Caco-2 (cell line): ENCODE measurements around the gene TIAM1. TPM values are rescaled to one million over a fixed set of nuclear protein-coding genes. Genes with fewer than 3 reads are reported as not detected.

Experiments used
- BruUV-seq: library from RNA; stranded (reverse); fragments of 400-500 nt; replicated peaks from 2 replicates; lab custom pipeline; 2021; lab: Mats Ljungman, UMichigan
- CTCF ChIA-PET: fragments of 300-600 bp; sonication (Branson Sonifier 250); formaldehyde crosslinking; loops from one replicate; lab custom pipeline; 2022; ENCODE audit warnings: antibody characterized with exemption; lab: Charles Lee
- POLR2A ChIA-PET: fragments of 300-600 bp; sonication (Branson Sonifier 250); formaldehyde crosslinking; loops from one replicate; lab custom pipeline; 2022; ENCODE audit warnings: antibody characterized with exemption; lab: Charles Lee
- DNase-seq, 2 experiments: peaks; one replicate each; pipeline versions ENCODE4 v3.0.0 to v3.0.0-alpha.2; 2020 to 2022
- H3K27me3 ChIP-seq: replicated peaks from 2 replicates; pipeline ENCODE4 v1.6.0; 2011; ENCODE audit warnings: low read length; ENCODE audit not compliant: control insufficient read depth, insufficient read depth
- H3K36me3 ChIP-seq: 2 replicates; pipeline ENCODE4 v1.5.1; 2011; ENCODE audit warnings: low read length; ENCODE audit not compliant: control insufficient read depth, insufficient read depth
- H3K4me1 ChIP-seq: fragments of 250-450 bp; sonication (Bioruptor Pico); 2 replicates; pipeline ENCODE4 v1.5.1; 2020; ENCODE audit warnings: mild to moderate bottlenecking
- H3K4me3 ChIP-seq: 2 replicates; pipeline ENCODE4 v1.5.1; 2011; ENCODE audit warnings: low read depth, mild to moderate bottlenecking, control low read depth, low read length
- H3K9me3 ChIP-seq: fragments of 250-450 bp; sonication (Bioruptor Pico); 2 replicates; pipeline ENCODE4 v1.5.1; 2020; ENCODE audit warnings: mild to moderate bottlenecking, moderate library complexity
- H3K27ac Mint-ChIP-seq: one replicate; pipeline ENCODE4 v1.8.0; 2022; ENCODE audit warnings: mixed read lengths; ENCODE audit not compliant: unreplicated experiment
- H3K27me3 Mint-ChIP-seq: one replicate; pipeline ENCODE4 v1.8.0; 2022; ENCODE audit warnings: mixed read lengths; ENCODE audit not compliant: insufficient read depth, unreplicated experiment
- H3K36me3 Mint-ChIP-seq: one replicate; pipeline ENCODE4 v1.8.0; 2022; ENCODE audit warnings: mild to moderate bottlenecking, mixed read lengths; ENCODE audit not compliant: insufficient read depth, unreplicated experiment
- H3K4me1 Mint-ChIP-seq: one replicate; pipeline ENCODE4 v1.8.0; 2022; ENCODE audit warnings: low read depth, mixed read lengths; ENCODE audit not compliant: unreplicated experiment
- H3K4me3 Mint-ChIP-seq: one replicate; pipeline ENCODE4 v1.8.0; 2022; ENCODE audit warnings: mild to moderate bottlenecking, moderate library complexity, mixed read lengths; ENCODE audit not compliant: unreplicated experiment
- H3K9me3 Mint-ChIP-seq: one replicate; pipeline ENCODE4 v1.8.0; 2022; ENCODE audit warnings: mixed read lengths; ENCODE audit not compliant: unreplicated experiment
- CTCF ChIP-seq, 2 experiments: fragments of 200-600 bp in 1 of 2; IDR thresholded peaks; 1 replicate in 1 of 2; 2 replicates in 1 of 2; pipeline versions ENCODE4 v1.5.1 to v1.8.0; 2011 to 2022; ENCODE audit warnings: antibody characterized with exemption in 1 of 2, control low read depth in 1 of 2, inconsistent platforms in 1 of 2, low read depth in 1 of 2, low read length in 1 of 2, mild to moderate bottlenecking in 1 of 2, moderate library complexity in 1 of 2; ENCODE audit not compliant: insufficient read depth in 1 of 2, severe bottlenecking in 1 of 2, unreplicated experiment in 1 of 2
- intact Hi-C: fragments of 100-400 bp; cut with micrococcal nuclease; formaldehyde crosslinking; loops from one replicate; pipeline ENCODE4 v1.10.0; 2022; ENCODE audit not compliant: unreplicated experiment
- total RNA-seq: library from RNA; stranded (reverse); gene quantifications from 2 replicates; pipeline ENCODE4 v1.2.3, GENCODE V29; 2022

The TIAM1 gene
- total RNA-seq, 1 experiment from 2014 or later = 5.2 TPM

GRCh38 chr21:31286621-31287020 is 57.4 kb downstream of the TIAM1 start:
- H3K9me3 ChIP-seq = no peaks in the 10 kb centered on the region
- no peak for DNase-seq
- POLR2A ChIA-PET = no interaction called here
- no peak overlapping the region for H3K4me3 Mint-ChIP-seq
- H3K4me1 ChIP-seq = no peaks in the 10 kb centered on the region
- CTCF ChIA-PET = interaction anchor here (0.6 kb wide), 1 partner anchor 36 kb away, joined by 4 read pairs; no protein-coding TSS in a partner anchor
- H3K4me3 ChIP-seq = no peak overlapping the region
- intact Hi-C loops = no loop called here
- H3K27me3 ChIP-seq = no peaks in the 10 kb centered on the region
- H3K4me1 Mint-ChIP-seq = no peaks in the 10 kb centered on the region
- H3K9me3 Mint-ChIP-seq = no peaks in the 10 kb centered on the region
- no peak for TF ChIP-seq CTCF (IDR thresholded peaks at IDR 0.05; ENCODE audit: insufficient read depth in 1 of 2, low read depth in 1 of 2, low read length in 1 of 2, severe bottlenecking in 1 of 2, unreplicated experiment in 1 of 2)
- no peaks in the 10 kb centered on the region for H3K36me3 Mint-ChIP-seq
- H3K27ac Mint-ChIP-seq = no peak overlapping the region
- H3K36me3 ChIP-seq = no peaks in the 10 kb centered on the region
- no peaks in the 10 kb centered on the region for H3K27me3 Mint-ChIP-seq
- BruUV-seq = no TSS peak

GRCh38 chr21:31284797-31285397 is 59.2 kb downstream of the TIAM1 start:
- no peaks in the 10 kb centered on the region for H3K36me3 Mint-ChIP-seq
- POLR2A ChIA-PET = no interaction called here
- DNase-seq = no peak

GRCh38 chr21:31283025-31283424 is 61.0 kb downstream of the TIAM1 start:
- ChIA-PET CTCF (no interaction called here), POLR2A (no interaction called here)
- Mint-ChIP-seq H3K27me3 (no peaks in the 10 kb centered on the region), H3K36me3 (no peaks in the 10 kb centered on the region), H3K9me3 (no peaks in the 10 kb centered on the region), H3K4me1 (no peaks in the 10 kb centered on the region), H3K27ac (no peak overlapping the region), H3K4me3 (no peak overlapping the region)
- Histone ChIP-seq H3K4me3 (no peak overlapping the region), H3K4me1 (no peaks in the 10 kb centered on the region), H3K36me3 (no peaks in the 10 kb centered on the region), H3K27me3 (no peaks in the 10 kb centered on the region; the same call in 1 of the 2 replicates), H3K9me3 (no peaks in the 10 kb centered on the region)
- no peak for DNase-seq
- intact Hi-C loops = no loop called here
- BruUV-seq = no TSS peak
- no peak for TF ChIP-seq CTCF (IDR thresholded peaks at IDR 0.05; ENCODE audit: insufficient read depth in 1 of 2, low read depth in 1 of 2, low read length in 1 of 2, severe bottlenecking in 1 of 2, unreplicated experiment in 1 of 2)

More at GRCh38 chr21:31284797-31285397, 59.2 kb downstream of the TIAM1 start:
- no peaks in the 10 kb centered on the region for H3K27me3 ChIP-seq
- Mint-ChIP-seq H3K9me3 (no peaks in the 10 kb centered on the region), H3K27ac (no peak overlapping the region), H3K4me1 (no peaks in the 10 kb centered on the region), H3K27me3 (no peaks in the 10 kb centered on the region), H3K4me3 (no peak overlapping the region)
- no peak for TF ChIP-seq CTCF (IDR thresholded peaks at IDR 0.05; ENCODE audit: insufficient read depth in 1 of 2, low read depth in 1 of 2, low read length in 1 of 2, severe bottlenecking in 1 of 2, unreplicated experiment in 1 of 2)
- H3K9me3 ChIP-seq = no peaks in the 10 kb centered on the region
- no TSS peak for BruUV-seq
- no peaks in the 10 kb centered on the region for H3K36me3 ChIP-seq
- CTCF ChIA-PET = no interaction called here
- H3K4me1 ChIP-seq = no peaks in the 10 kb centered on the region
- intact Hi-C loops = no loop called here
- no peak overlapping the region for H3K4me3 ChIP-seq
